IMR-90 (cell line): ENCODE data around the gene IL13. TPM values are rescaled to one million over a fixed set of nuclear protein-coding genes. Genes with fewer than 3 reads are reported as not detected.

Experiments
- ATAC-seq: fragments of 200-7000 bp; cut with Tn5 transposase; 2 replicates; pipeline ENCODE4 v1.9.1; 2020; ENCODE audit warnings: low read depth, mild to moderate bottlenecking, moderate library complexity
- BruUV-seq: library from RNA; stranded (reverse); fragments of 400-500 nt; replicated peaks from 2 replicates; lab custom pipeline; 2021; lab: Mats Ljungman, UMichigan
- CTCF ChIA-PET: fragments of 300-600 bp; formaldehyde crosslinking; extraction: SDS; loops from one replicate; lab custom pipeline; 2021; ENCODE audit warnings: antibody characterized with exemption; lab: Yijun Ruan, JAX
- POLR2A ChIA-PET: fragments of 300-600 bp; sonication (Branson Sonifier 250); formaldehyde crosslinking; loops from one replicate; lab custom pipeline; 2022; ENCODE audit warnings: antibody characterized with exemption; ENCODE audit not compliant: unreplicated experiment; lab: Charles Lee
- DNase-seq: peaks from one replicate; pipeline ENCODE4 v3.0.0; 2013
- H2AFZ ChIP-seq: replicated peaks from 2 replicates; pipeline ENCODE3; 2013; ENCODE audit warnings: low read length, mild to moderate bottlenecking; ENCODE audit not compliant: poor library complexity
- H2AK5ac ChIP-seq: 2 replicates; pipeline ENCODE4 v1.6.1; 2013; ENCODE audit warnings: low read depth, low read length, inconsistent platforms
- H2AK9ac ChIP-seq: replicated peaks from 2 replicates; pipeline ENCODE3; 2013; ENCODE audit warnings: mild to moderate bottlenecking, low read depth, low read length, moderate library complexity; ENCODE audit not compliant: poor library complexity
- H2BK120ac ChIP-seq: 2 replicates; pipeline ENCODE4 v1.6.1; 2013; ENCODE audit warnings: low read depth, low read length, inconsistent platforms
- H2BK15ac ChIP-seq: 3 replicates; pipeline ENCODE4 v1.6.1; 2013; ENCODE audit warnings: low read depth, low read length, inconsistent platforms
- H2BK20ac ChIP-seq: 2 replicates; pipeline ENCODE4 v1.6.1; 2013; ENCODE audit warnings: low read depth, mild to moderate bottlenecking, inconsistent platforms, low read length, moderate library complexity
- H2BK5ac ChIP-seq: 2 replicates; pipeline ENCODE4 v1.6.1; 2013; ENCODE audit warnings: mild to moderate bottlenecking, low read depth, low read length, inconsistent platforms; ENCODE audit not compliant: poor library complexity, severe bottlenecking
- H3K14ac ChIP-seq: replicated peaks from 2 replicates; pipeline ENCODE4 v1.6.1; 2013; ENCODE audit warnings: low read depth, low read length, inconsistent platforms
- H3K18ac ChIP-seq: 2 replicates; pipeline ENCODE4 v1.6.1; 2013; ENCODE audit warnings: low read depth, low read length, control low read depth
- H3K23ac ChIP-seq: 2 replicates; pipeline ENCODE4 v1.6.1; 2013; ENCODE audit warnings: low read depth, low read length, inconsistent platforms
- H3K27ac ChIP-seq: 2 replicates; pipeline ENCODE4 v1.5.1; 2013; ENCODE audit warnings: mild to moderate bottlenecking, control low read depth, low read length; ENCODE audit not compliant: insufficient read depth
- H3K27me3 ChIP-seq: 2 replicates; pipeline ENCODE4 v1.6.1; 2013; ENCODE audit warnings: low read length; ENCODE audit not compliant: control insufficient read depth, insufficient read depth
- H3K36me3 ChIP-seq: 2 replicates; pipeline ENCODE4 v1.6.1; 2013; ENCODE audit warnings: low read length, mixed read lengths; ENCODE audit not compliant: control insufficient read depth, insufficient read depth
- H3K4ac ChIP-seq: 2 replicates; pipeline ENCODE4 v1.6.1; 2013; ENCODE audit warnings: low read depth, low read length, inconsistent platforms
- H3K4me1 ChIP-seq: 2 replicates; pipeline ENCODE4 v1.6.1; 2013; ENCODE audit warnings: low read length, mixed read lengths; ENCODE audit not compliant: control insufficient read depth, insufficient read depth
- H3K4me2 ChIP-seq: 2 replicates; pipeline ENCODE4 v1.6.1; 2013; ENCODE audit warnings: low read depth, mild to moderate bottlenecking, control low read depth, low read length, moderate library complexity
- H3K4me3 ChIP-seq: 2 replicates; pipeline ENCODE4 v1.5.1; 2013; ENCODE audit warnings: low read depth, mild to moderate bottlenecking, control low read depth, low read length, moderate library complexity; ENCODE audit not compliant: insufficient read depth
- H3K56ac ChIP-seq: 2 replicates; pipeline ENCODE4 v1.6.1; 2013; ENCODE audit warnings: low read length, inconsistent platforms; ENCODE audit not compliant: insufficient read depth; ENCODE audit errors: extremely low read depth
- H3K79me1 ChIP-seq, 2 experiments: 2 replicates each; pipeline ENCODE4 v1.6.1; 2013; ENCODE audit warnings: low read length in 2 of 2, inconsistent platforms in 1 of 2, low read depth in 1 of 2
- H3K9ac ChIP-seq: 2 replicates; pipeline ENCODE4 v1.6.1; 2013; ENCODE audit warnings: low read depth, low read length, control low read depth
- H3K9me1 ChIP-seq: 2 replicates; pipeline ENCODE4 v1.6.1; 2013; ENCODE audit warnings: low read length, inconsistent platforms; ENCODE audit not compliant: insufficient read depth
- H3K9me3 ChIP-seq: 2 replicates; pipeline ENCODE4 v1.6.1; 2013; ENCODE audit warnings: low read length; ENCODE audit not compliant: control insufficient read depth, insufficient read depth
- H4K20me1 ChIP-seq: 2 replicates; pipeline ENCODE4 v1.6.1; 2013; ENCODE audit warnings: low read length, inconsistent platforms; ENCODE audit not compliant: insufficient read depth
- H4K5ac ChIP-seq: 2 replicates; pipeline ENCODE4 v1.6.1; 2013; ENCODE audit warnings: mild to moderate bottlenecking, low read depth, low read length, control low read depth
- H4K8ac ChIP-seq, 2 experiments: 2 replicates each; pipeline ENCODE4 v1.6.1; 2013; ENCODE audit warnings: low read depth in 2 of 2, low read length in 2 of 2, control low read depth in 1 of 2, inconsistent platforms in 1 of 2
- H4K91ac ChIP-seq: 2 replicates; pipeline ENCODE4 v1.6.1; 2013; ENCODE audit warnings: low read depth, low read length, inconsistent platforms; ENCODE audit not compliant: insufficient read depth
- CTCF ChIP-seq: conservative IDR thresholded peaks from 2 replicates; pipeline ENCODE4 v1.5.1; 2012; ENCODE audit warnings: mild to moderate bottlenecking, low read depth, low read length, improper control_type of control experiment
- ELK1 ChIP-seq: fragments of 150-350 bp; IDR thresholded peaks from 2 replicates; pipeline ENCODE4 v1.6.1; 2016; ENCODE audit warnings: low read depth, mild to moderate bottlenecking, low read length, moderate library complexity, borderline replicate concordance
- FOS ChIP-seq: fragments of 150-350 bp; IDR thresholded peaks from 2 replicates; pipeline ENCODE4 v1.6.1; 2016; ENCODE audit warnings: low read depth, low read length
- MAFK ChIP-seq: IDR thresholded peaks from 2 replicates; pipeline ENCODE4 v1.6.1; 2012; ENCODE audit warnings: low read depth, low read length, improper control_type of control experiment
- MAZ ChIP-seq: IDR thresholded peaks from 2 replicates; pipeline ENCODE4 v1.6.1; 2012; ENCODE audit warnings: low read depth, mild to moderate bottlenecking, low read length, improper control_type of control experiment, moderate library complexity, borderline replicate concordance
- MXI1 ChIP-seq: IDR thresholded peaks from 2 replicates; pipeline ENCODE4 v1.6.1; 2012; ENCODE audit warnings: low read depth, mild to moderate bottlenecking, low read length, moderate library complexity, borderline replicate concordance
- NFE2L2 ChIP-seq: fragments of 150-350 bp; IDR thresholded peaks from 2 replicates; pipeline ENCODE4 v1.6.1; 2016; ENCODE audit warnings: low read depth, mild to moderate bottlenecking, low read length
- POLR2A ChIP-seq: IDR thresholded peaks from 2 replicates; pipeline ENCODE4 v1.6.1; 2012; ENCODE audit warnings: mild to moderate bottlenecking, low read depth, low read length
- RAD21 ChIP-seq: IDR thresholded peaks from 2 replicates; pipeline ENCODE4 v1.6.1; 2012; ENCODE audit warnings: low read length, improper control_type of control experiment
- RCOR1 ChIP-seq: IDR thresholded peaks from 2 replicates; pipeline ENCODE4 v1.6.1; 2012; ENCODE audit warnings: mild to moderate bottlenecking, low read length, improper control_type of control experiment; ENCODE audit not compliant: insufficient replicate concordance
- RFX5 ChIP-seq: IDR thresholded peaks from 2 replicates; pipeline ENCODE4 v1.8.0; 2012; ENCODE audit warnings: low read depth, mild to moderate bottlenecking, low read length, moderate library complexity
- SMC3 ChIP-seq: fragments of 150-350 bp; IDR thresholded peaks from 2 replicates; pipeline ENCODE4 v1.6.1; 2016; ENCODE audit warnings: low read depth, mild to moderate bottlenecking, antibody characterized with exemption, low read length, moderate library complexity
- USF2 ChIP-seq: fragments of 150-350 bp; IDR thresholded peaks from 2 replicates; pipeline ENCODE4 v1.6.1; 2017; ENCODE audit warnings: mild to moderate bottlenecking, antibody characterized with exemption, low read length, low read depth
- WGBS, 2 experiments: methylation state at CpG; one replicate each; pipeline versions ENCODE4 v1.1.5 to v1.1.7; 2013; ENCODE audit warnings: missing lambda C conversion rate in 2 of 2; ENCODE audit not compliant: insufficient read length in 1 of 2; ENCODE audit errors: extremely low coverage in 2 of 2; 5-methylcytosine and 5-hydroxymethylcytosine counted together
- dilution Hi-C: fragments of 300-500 bp; cut with HindIII; formaldehyde crosslinking; loops from one replicate; pipeline ENCODE4 v1.14.3; 2018; ENCODE audit warnings: low sequenced_read_pairs; ENCODE audit not compliant: unreplicated experiment
- in situ Hi-C: fragments of 300-500 bp; cut with MboI; formaldehyde crosslinking; loops from 3 replicates; pipeline ENCODE4 v1.14.3; 2019; ENCODE audit warnings: low sequenced_read_pairs, inconsistent platforms, mixed read lengths
- intact Hi-C: fragments of 100-400 bp; cut with micrococcal nuclease; formaldehyde crosslinking; loops from 2 replicates; pipeline ENCODE4 v1.10.0; 2022
- polyA plus RNA-seq, 3 experiments: library from polyadenylated mRNA; depleted of rRNA; stranded (reverse); fragments of >200 nt; gene quantifications; 2 replicates each; pipeline ENCODE4 v1.2.3, GENCODE V29; 2012; ENCODE audit warnings: low replicate concordance in 1 of 3
- total RNA-seq: library from RNA; depleted of rRNA; stranded (reverse); fragments of >200 nt; gene quantifications from 2 replicates; pipeline ENCODE4 v1.2.3, GENCODE V29; 2012

IL13 gene
- total and polyA plus RNA-seq, 2 of the 4 experiments (the other 2 are of a cell fraction) = not detected

GRCh38 chr5:132669455-132669820 is 11.5 kb downstream of the IL13 start:
- Histone ChIP-seq H4K8ac (no peak overlapping the region), H4K20me1 (no peaks in the 10 kb centered on the region), H3K27me3 (no peaks in the 10 kb centered on the region), H3K4me2 (no peak overlapping the region), H2BK120ac (no peak overlapping the region), H3K9ac (no peak overlapping the region), H3K9me1 (peaks cover 6% of the 10 kb centered on the region), H2AK9ac (no peak overlapping the region), H3K36me3 (no peaks in the 10 kb centered on the region), H4K91ac (no peak overlapping the region), H3K4me3 (no peak overlapping the region), H3K9me3 (no peaks in the 10 kb centered on the region), H2AK5ac (no peak overlapping the region), H3K79me1 (no peaks in the 10 kb centered on the region), H3K14ac (no peak overlapping the region), H3K4me1 (peaks cover 6% of the 10 kb centered on the region), H4K5ac (no peak overlapping the region), H3K23ac (no peak overlapping the region), H3K27ac (no peak overlapping the region), H3K18ac (no peak overlapping the region), H3K56ac (no peak overlapping the region), H2AFZ (no peak overlapping the region), H2BK20ac (no peak overlapping the region), H3K4ac (no peak overlapping the region), H2BK5ac (no peak overlapping the region), H2BK15ac (no peak overlapping the region)
- no peak for TF ChIP-seq RFX5
- no peak for TF ChIP-seq MXI1
- TF ChIP-seq USF2 = no peak
- no peak for TF ChIP-seq ELK1
- no peak for TF ChIP-seq NFE2L2
- no peak for TF ChIP-seq POLR2A
- TF ChIP-seq MAZ = no peak
- TF ChIP-seq CTCF = no peak
- TF ChIP-seq MAFK = no peak
- TF ChIP-seq RCOR1 = no peak
- no peak for TF ChIP-seq FOS
- no peak for TF ChIP-seq SMC3
- TF ChIP-seq RAD21 = no peak
- 71% methylated on average over 3 of the region's 7 CpGs; no CpG with 5 or more reads in 1 of the 2 experiments for WGBS, 2 experiments
- ATAC-seq (no peak), DNase-seq (no peak)
- ChIA-PET CTCF (no interaction called here), POLR2A (no interaction called here)
- in situ Hi-C loops = no loop called here
- intact Hi-C loops = no loop called here
- BruUV-seq = no TSS peak
- dilution Hi-C loops = no loop called here
